BLaER1 treated with 17β-estradiol and CSF1 and Interleukin-3, amounts not matched to agents 10 nM and 100 nM (cell line): ENCODE measurements around the gene DNAJC22.
A peak's percentile ranks its signal among the peaks of the same experiment; 100 is the strongest.
"Not testable (repeated sequence)": the region's sequence is repeated elsewhere in the genome, so short reads cannot be mapped to it uniquely, and the experiment has no call there.

Experiments used
- H3K27ac ChIP-seq, 11 experiments: shearing (Covaris generic); formaldehyde crosslinking; 2 replicates each; pipeline ENCODE4 v1.8.1; 2022
- H3K27me3 ChIP-seq, 11 experiments: shearing (Covaris generic); formaldehyde crosslinking; 2 replicates each; pipeline ENCODE4 v1.8.1; 2022
- H3K36me3 ChIP-seq, 11 experiments: shearing (Covaris generic); formaldehyde crosslinking; 2 replicates each; pipeline ENCODE4 v1.8.1; 2022
- H3K4me1 ChIP-seq, 10 experiments: shearing (Covaris generic); formaldehyde crosslinking; 2 replicates each; pipeline ENCODE4 v1.8.1; 2022
- H3K4me2 ChIP-seq, 11 experiments: shearing (Covaris generic); formaldehyde crosslinking; 2 replicates each; pipeline ENCODE4 v1.8.1; 2022
- H3K4me3 ChIP-seq, 10 experiments: shearing (Covaris generic); formaldehyde crosslinking; 2 replicates each; pipeline ENCODE4 v1.8.1; 2022
- H3K9ac ChIP-seq, 11 experiments: shearing (Covaris generic); formaldehyde crosslinking; 2 replicates each; pipeline ENCODE4 v1.8.1; 2022
- H3K9me3 ChIP-seq, 11 experiments: shearing (Covaris generic); formaldehyde crosslinking; replicated peaks in 1 of 11; 2 replicates each; pipeline ENCODE4 v1.8.1; 2022
- H4K20me1 ChIP-seq, 11 experiments: shearing (Covaris generic); formaldehyde crosslinking; 2 replicates each; pipeline ENCODE4 v1.8.1; 2022
- Cebpa-rat ChIP-seq, 11 experiments: shearing (Covaris generic); IDR thresholded peaks; 2 replicates each; pipeline ENCODE4 v1.8.1; 2022

Gene DNAJC22

GRCh38 chr12:49327887-49328286 is 18.8 kb upstream of the DNAJC22 start:
- Histone ChIP-seq H3K9ac (no peak overlapping the region), H3K4me2 (no peak overlapping the region), H3K27me3 (peaks cover 23 to 34% (median 30%) of the 10 kb centered on the region in 11 experiments), H4K20me1 (peaks cover 0 to 53% (median 30%) of the 10 kb centered on the region in 11 experiments; a peak in 16 of 22 replicates), H3K4me3 (no peak overlapping the region), H3K9me3 (no peaks in the 10 kb centered on the region), H3K4me1 (peaks cover 10 to 17% (median 14%) of the 10 kb centered on the region in 10 experiments), H3K36me3 (peaks cover 5 to 80% (median 71%) of the 10 kb centered on the region in 11 experiments; a peak in 19 of 22 replicates), H3K27ac (no peak overlapping the region)
- TF ChIP-seq Cebpa-rat (IDR thresholded peaks at IDR 0.05) = no peak

GRCh38 chr12:49328816-49329215 is 17.9 kb upstream of the DNAJC22 start:
- no peak overlapping the region; a peak in 1 of 22 replicates for H3K9ac ChIP-seq
- H3K36me3 ChIP-seq = peaks cover 5 to 80% (median 71%) of the 10 kb centered on the region in 11 experiments; a peak in 19 of 22 replicates
- no peak overlapping the region for H3K4me3 ChIP-seq
- peaks cover 6 to 15% (median 9%) of the 10 kb centered on the region in 10 experiments for H3K4me1 ChIP-seq
- H3K4me2 ChIP-seq = no peak overlapping the region
- TF ChIP-seq Cebpa-rat (IDR thresholded peaks at IDR 0.05) = no peak
- H3K27ac ChIP-seq = no peak overlapping the region
- peaks cover 33 to 44% (median 40%) of the 10 kb centered on the region in 11 experiments for H3K27me3 ChIP-seq
- H3K9me3 ChIP-seq = no peaks in the 10 kb centered on the region
- peaks cover 0 to 57% (median 30%) of the 10 kb centered on the region in 11 experiments; a peak in 16 of 22 replicates for H4K20me1 ChIP-seq

- Histone ChIP-seq H3K4me3 (no peak overlapping the region), H3K9ac (peak overlapping the region in 2 of 11 experiments; percentile 3 to 14; a peak in 2 of 22 replicates), H3K27ac (no peak overlapping the region), H3K9me3 (no peaks in the 10 kb centered on the region), H4K20me1 (peaks cover 0 to 69% (median 35%) of the 10 kb centered on the region in 11 experiments; a peak in 16 of 22 replicates), H3K27me3 (peaks cover 46 to 57% (median 53%) of the 10 kb centered on the region in 11 experiments), H3K36me3 (peaks cover 5 to 71% (median 64%) of the 10 kb centered on the region in 11 experiments; a peak in 19 of 22 replicates), H3K4me1 (peaks cover 0 to 9% (median 0%) of the 10 kb centered on the region in 10 experiments; a peak in 2 of 20 replicates), H3K4me2 (no peak overlapping the region)
- no peak for TF ChIP-seq Cebpa-rat (IDR thresholded peaks at IDR 0.05)
These were observed 16.6 kb upstream of the DNAJC22 start for GRCh38 chr12:49330032-49330619.

- Histone ChIP-seq H3K27ac (no peak overlapping the region), H3K9ac (peak overlapping the region in 1 of 11 experiments; percentile 17; a peak in 1 of 22 replicates), H3K27me3 (peaks cover 52 to 63% (median 59%) of the 10 kb centered on the region in 11 experiments), H3K4me3 (no peak overlapping the region), H3K4me2 (no peak overlapping the region), H3K9me3 (no peaks in the 10 kb centered on the region), H3K4me1 (peaks cover 0 to 9% (median 0%) of the 10 kb centered on the region in 10 experiments; a peak in 2 of 20 replicates), H4K20me1 (peaks cover 0 to 71% (median 35%) of the 10 kb centered on the region in 11 experiments; a peak in 16 of 22 replicates), H3K36me3 (peaks cover 5 to 64% (median 57%) of the 10 kb centered on the region in 11 experiments; a peak in 19 of 22 replicates)
- TF ChIP-seq Cebpa-rat (IDR thresholded peaks at IDR 0.05) = no peak
These were observed 15.9 kb upstream of the DNAJC22 start for GRCh38 chr12:49330631-49331379.

- Histone ChIP-seq H3K4me2 (no peak overlapping the region; a peak in 1 of 22 replicates), H3K9me3 (no peaks in the 10 kb centered on the region), H3K27me3 (peaks cover 60 to 71% (median 67%) of the 10 kb centered on the region in 11 experiments), H3K27ac (no peak overlapping the region), H4K20me1 (peaks cover 0 to 74% (median 41%) of the 10 kb centered on the region in 11 experiments; a peak in 16 of 22 replicates), H3K36me3 (peaks cover 5 to 56% (median 49%) of the 10 kb centered on the region in 11 experiments; a peak in 19 of 22 replicates), H3K9ac (no peak overlapping the region), H3K4me3 (no peak overlapping the region), H3K4me1 (peaks cover under 1 to 10% (median 3%) of the 10 kb centered on the region in 10 experiments; a peak in 9 of 20 replicates)
- TF ChIP-seq Cebpa-rat (IDR thresholded peaks at IDR 0.05) = no peak
These were observed 15.1 kb upstream of the DNAJC22 start for GRCh38 chr12:49331380-49332222.

GRCh38 chr12:49332441-49332861 is 14.2 kb upstream of the DNAJC22 start:
- Histone ChIP-seq H3K4me3 (0 out of 20 replicates have a peak overlapping the region, but pooled peaks of 1 of the 10 experiments have one; percentile 11), H3K9ac (no peak overlapping the region), H4K20me1 (peaks cover 0 to 78% (median 44%) of the 10 kb centered on the region in 11 experiments; a peak in 16 of 22 replicates), H3K9me3 (no peaks in the 10 kb centered on the region), H3K27me3 (peaks cover 69 to 80% (median 76%) of the 10 kb centered on the region in 11 experiments), H3K4me2 (peak overlapping the region in 5 of 11 experiments; percentile 13 to 66 (median 30); a peak in 4 of 22 replicates), H3K36me3 (peaks cover 5 to 48% (median 41%) of the 10 kb centered on the region in 11 experiments; a peak in 19 of 22 replicates), H3K27ac (no peak overlapping the region), H3K4me1 (peaks cover 4 to 17% (median 8%) of the 10 kb centered on the region in 10 experiments; a peak in 14 of 20 replicates)
- TF ChIP-seq Cebpa-rat (IDR thresholded peaks at IDR 0.05) = no peak

GRCh38 chr12:49332891-49333371 is 13.8 kb upstream of the DNAJC22 start:
- Histone ChIP-seq H3K27ac (no peak overlapping the region), H3K36me3 (peaks cover 5 to 43% (median 36%) of the 10 kb centered on the region in 11 experiments; a peak in 19 of 22 replicates), H3K27me3 (peaks cover 74 to 85% (median 81%) of the 10 kb centered on the region in 11 experiments), H4K20me1 (peaks cover 0 to 83% (median 49%) of the 10 kb centered on the region in 11 experiments; a peak in 16 of 22 replicates), H3K4me3 (0 out of 20 replicates have a peak overlapping the region, but pooled peaks of 2 of the 10 experiments have one; percentile 6 to 11), H3K4me2 (peak overlapping the region in 6 of 11 experiments; percentile 13 to 66 (median 24); a peak in 6 of 22 replicates), H3K9ac (0 out of 22 replicates have a peak overlapping the region, but pooled peaks of 1 of the 11 experiments have one; percentile 8), H3K4me1 (peaks cover 4 to 18% (median 11%) of the 10 kb centered on the region in 10 experiments; a peak in 14 of 20 replicates), H3K9me3 (no peaks in the 10 kb centered on the region)
- no peak for TF ChIP-seq Cebpa-rat (IDR thresholded peaks at IDR 0.05)

GRCh38 chr12:49333778-49334177 is 12.9 kb upstream of the DNAJC22 start:
- H3K9me3 ChIP-seq, H3K4me2 ChIP-seq, H3K27ac ChIP-seq, H3K9ac ChIP-seq, H3K4me3 ChIP-seq: not testable (repeated sequence)
- peaks cover 82 to 93% (median 89%) of the 10 kb centered on the region in 11 experiments for H3K27me3 ChIP-seq
- peaks cover 4 to 34% (median 28%) of the 10 kb centered on the region in 11 experiments; a peak in 19 of 22 replicates for H3K36me3 ChIP-seq
- peaks cover 0 to 82% (median 52%) of the 10 kb centered on the region in 11 experiments; a peak in 16 of 22 replicates for H4K20me1 ChIP-seq
- peaks cover 4 to 20% (median 11%) of the 10 kb centered on the region in 10 experiments; a peak in 14 of 20 replicates for H3K4me1 ChIP-seq
